AG09319 (cell line): ENCODE results near the gene CHST6.

ENCODE experiments used
- DNase-seq: peaks from one replicate; pipeline ENCODE4 v3.0.0-alpha.2; 2010; ENCODE audit warnings: low read depth; ENCODE audit errors: extremely low read depth
- CTCF ChIP-seq: IDR thresholded peaks from 2 replicates; pipeline ENCODE4 v1.5.1; 2011; ENCODE audit warnings: low read depth, mild to moderate bottlenecking, inconsistent platforms, low read length, moderate library complexity

The CHST6 gene

GRCh38 chr16:75497558-75497957 lies 2.3 kb upstream of the CHST6 start:
- TF ChIP-seq CTCF: no peak

GRCh38 chr16:75494661-75495075 lies 573 bp downstream of the CHST6 start:
- TF ChIP-seq CTCF: no peak
- no peak for DNase-seq

More at GRCh38 chr16:75497558-75497957, 2.3 kb upstream of the CHST6 start:
- DNase-seq: no peak

- DNase-seq: no peak
- no peak for TF ChIP-seq CTCF
Measured at GRCh38 chr16:75494184-75494583, 1.1 kb downstream of the CHST6 start.

GRCh38 chr16:75491876-75492275 lies 3.4 kb downstream of the CHST6 start:
- TF ChIP-seq CTCF: peak; percentile 5; the same call in 1 of the 2 replicates
- no peak for DNase-seq

- TF ChIP-seq CTCF: no peak
- no peak for DNase-seq
Measured at GRCh38 chr16:75488322-75488721, 6.9 kb downstream of the CHST6 start.

- no peak for TF ChIP-seq CTCF
- DNase-seq: no peak
Measured at GRCh38 chr16:75486676-75487313, 8.4 kb downstream of the CHST6 start.

- no peak for TF ChIP-seq CTCF
- no peak for DNase-seq
Measured at GRCh38 chr16:75486014-75486675, 9.1 kb downstream of the CHST6 start.
